Muscle of leg (tissue), 11 donors: ENCODE data around the gene SLC2A5. TPM values are rescaled to one million over a fixed set of nuclear protein-coding genes. Genes with fewer than 3 reads are reported as not detected.
A peak's percentile ranks its signal among the peaks of the same experiment; 100 is the strongest.

Source experiments
- DNase-seq: peaks from one replicate; pipeline ENCODE4 v3.0.0; 2013
- H3K27ac ChIP-seq: one replicate; pipeline ENCODE4 v1.5.1; 2013; ENCODE audit warnings: mild to moderate bottlenecking, low read length, control low read depth
- H3K27me3 ChIP-seq: one replicate; pipeline ENCODE4 v1.6.1; 2013; ENCODE audit warnings: low read length; ENCODE audit not compliant: control insufficient read depth, insufficient read depth
- H3K36me3 ChIP-seq: one replicate; pipeline ENCODE4 v1.6.1; 2013; ENCODE audit warnings: low read length; ENCODE audit not compliant: control insufficient read depth, insufficient read depth
- H3K4me1 ChIP-seq: one replicate; pipeline ENCODE4 v1.6.1; 2013; ENCODE audit warnings: low read length; ENCODE audit not compliant: control insufficient read depth, insufficient read depth
- H3K4me3 ChIP-seq: one replicate; pipeline ENCODE4 v1.5.1; 2013; ENCODE audit warnings: low read length, control low read depth
- H3K9me3 ChIP-seq: replicated peaks from 2 replicates; pipeline ENCODE4 v1.6.1; 2013; ENCODE audit warnings: low read depth, low read length; ENCODE audit not compliant: control insufficient read depth
- WGBS: methylation state at CpG from one replicate; pipeline ENCODE4 v1.1.5; 2013; ENCODE audit warnings: missing lambda C conversion rate; ENCODE audit not compliant: insufficient coverage; 5-methylcytosine and 5-hydroxymethylcytosine counted together
- polyA plus RNA-seq, 8 donors: library from polyadenylated mRNA; unstranded; fragments of 120-200 nt; gene quantifications; one replicate each; pipeline versions ENCODE4 v1.2.1 to v1.2.3, GENCODE V29; 2013; ENCODE audit warnings: inconsistent platforms in 1 of 8, low replicate concordance in 1 of 8; ENCODE audit not compliant: insufficient read length in 8 of 8, insufficient read depth in 1 of 8
- total RNA-seq: library from RNA; stranded (reverse); fragments of 120-200 nt; gene quantifications from one replicate; pipeline ENCODE4 v1.2.4, GENCODE V29; 2013

The SLC2A5 gene
- total and polyA plus RNA-seq, 9 donors: 3.4 to 16.9 (median 7.9) TPM

- Histone ChIP-seq H3K27ac (no peak overlapping the region), H3K27me3 (no peaks in the 10 kb centered on the region)
- WGBS: 77% methylated on average over 11 of the region's 19 CpGs
Measured at GRCh38 chr1:9078752-9079500, 9.5 kb upstream of the SLC2A5 start.

GRCh38 chr1:9078015-9078751, 8.7 kb upstream of the SLC2A5 start:
- no peak for DNase-seq
- H3K4me3 ChIP-seq: no peak overlapping the region
- no peaks in the 10 kb centered on the region for H3K27me3 ChIP-seq
- WGBS: 60% methylated on average over 1 of the region's 9 CpGs
- no peaks in the 10 kb centered on the region for H3K36me3 ChIP-seq
- no peaks in the 10 kb centered on the region for H3K9me3 ChIP-seq
- H3K4me1 ChIP-seq: peaks cover 6% of the 10 kb centered on the region
- no peak overlapping the region for H3K27ac ChIP-seq

More at GRCh38 chr1:9078752-9079500, 9.5 kb upstream of the SLC2A5 start:
- no peaks in the 10 kb centered on the region for H3K36me3 ChIP-seq
- H3K4me3 ChIP-seq: no peak overlapping the region
- no peaks in the 10 kb centered on the region for H3K9me3 ChIP-seq
- no peak for DNase-seq
- H3K4me1 ChIP-seq: peaks cover 6% of the 10 kb centered on the region

GRCh38 chr1:9075022-9075421, 5.6 kb upstream of the SLC2A5 start:
- 11% methylated on average over 4 of the region's 5 CpGs for WGBS
- no peaks in the 10 kb centered on the region for H3K36me3 ChIP-seq
- no peaks in the 10 kb centered on the region for H3K27me3 ChIP-seq
- DNase-seq: no peak
- peaks cover 7% of the 10 kb centered on the region for H3K4me1 ChIP-seq
- no peak overlapping the region for H3K27ac ChIP-seq
- no peaks in the 10 kb centered on the region for H3K9me3 ChIP-seq
- no peak overlapping the region for H3K4me3 ChIP-seq

DNA sequence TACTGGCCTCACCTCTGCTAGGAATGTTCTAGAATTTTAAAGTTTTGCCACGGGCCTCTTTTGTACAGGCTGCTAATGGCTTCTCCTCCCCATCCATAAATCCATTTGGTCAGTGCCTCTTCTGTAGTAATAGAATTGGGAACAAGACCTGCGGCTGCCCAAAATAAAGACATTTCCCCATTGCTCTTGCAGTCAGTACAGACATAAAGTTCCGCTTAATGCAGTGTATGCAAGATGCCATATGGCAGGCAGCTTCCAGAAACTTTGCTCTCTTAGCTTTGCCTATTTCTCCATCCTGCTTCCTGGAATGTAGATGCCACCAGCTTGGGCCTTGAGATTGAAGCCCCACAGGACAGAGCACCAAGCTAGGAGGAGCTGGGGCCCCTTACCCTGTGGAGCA, 3.7 kb upstream of the SLC2A5 start:
- no peak overlapping the region for H3K27ac ChIP-seq
- WGBS: 88% methylated on average over 1 of the region's 3 CpGs

DNA sequence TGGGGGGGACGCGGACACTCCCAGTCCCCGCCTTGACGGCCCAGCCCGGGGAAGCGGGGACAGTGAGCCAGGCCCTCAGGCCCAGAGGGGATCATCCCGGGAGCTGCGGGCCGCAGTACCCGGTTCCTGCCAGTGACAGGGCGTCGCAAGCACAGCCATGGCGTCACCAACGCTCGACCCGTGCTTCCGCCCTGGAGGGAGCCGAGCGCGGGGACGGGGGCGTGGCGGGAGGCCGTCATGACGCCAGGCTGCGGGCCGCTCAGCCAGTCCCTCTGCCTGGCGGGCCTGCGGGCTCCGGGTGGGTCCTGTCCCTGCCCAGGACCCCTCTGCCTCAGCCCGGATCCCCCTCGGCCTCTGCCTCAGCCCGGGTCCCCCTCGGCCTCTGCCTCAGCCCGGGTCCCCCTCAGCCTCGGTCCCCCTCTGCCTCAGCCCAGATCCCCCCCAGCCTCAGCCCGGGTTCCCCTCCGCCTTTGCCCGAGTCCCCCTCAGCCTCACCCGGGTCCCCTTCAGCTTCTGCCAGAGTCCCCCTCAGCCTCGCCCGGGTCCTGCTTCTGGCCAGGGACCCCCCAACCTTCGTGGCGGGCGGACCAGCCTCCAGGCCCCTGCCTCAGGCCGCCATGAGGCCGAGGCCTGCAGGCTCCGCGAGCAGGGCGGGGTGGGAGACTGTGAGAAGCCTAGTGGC, 2.3 kb upstream of the SLC2A5 start:
- Histone ChIP-seq H3K4me1 (peaks cover 28% of the 10 kb centered on the region), H3K4me3 (no peak overlapping the region)

More for the DNA sequence above, 3.7 kb upstream of the SLC2A5 start:
- H3K4me1 ChIP-seq: peaks cover 18% of the 10 kb centered on the region
- H3K9me3 ChIP-seq: no peaks in the 10 kb centered on the region
- H3K36me3 ChIP-seq: no peaks in the 10 kb centered on the region
- H3K4me3 ChIP-seq: no peak overlapping the region
- H3K27me3 ChIP-seq: no peaks in the 10 kb centered on the region
- DNase-seq: no peak

DNA sequence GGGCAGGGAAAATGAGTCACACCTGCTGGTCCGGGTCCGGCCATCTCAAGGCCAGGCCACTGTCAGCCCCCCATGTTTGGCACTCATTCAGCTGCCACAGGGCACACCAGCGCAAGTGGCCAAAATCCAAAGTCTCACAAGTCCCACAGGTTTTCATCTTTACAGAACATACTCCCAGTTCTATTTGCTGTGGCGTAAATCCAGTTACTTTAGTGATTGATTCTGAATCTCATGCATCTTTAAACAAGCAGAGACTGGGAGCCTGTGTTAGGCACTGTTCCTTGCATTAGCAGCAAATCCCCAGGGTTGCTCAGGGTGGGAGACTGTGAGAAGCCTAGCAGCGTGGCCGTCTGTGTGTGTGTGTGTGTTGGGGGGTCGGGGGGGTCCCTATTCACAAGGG, 1.1 kb upstream of the SLC2A5 start:
- WGBS: 40% methylated on average over 3 of the region's 7 CpGs
- H3K27me3 ChIP-seq: no peaks in the 10 kb centered on the region
- peaks cover 29% of the 10 kb centered on the region for H3K4me1 ChIP-seq
- no peak overlapping the region for H3K27ac ChIP-seq
- H3K4me3 ChIP-seq: no peak overlapping the region
- H3K36me3 ChIP-seq: no peaks in the 10 kb centered on the region
- no peaks in the 10 kb centered on the region for H3K9me3 ChIP-seq
- DNase-seq: no peak

More for the DNA sequence above, 2.3 kb upstream of the SLC2A5 start:
- WGBS: 91% methylated on average over 35 of the region's 50 CpGs
- Histone ChIP-seq H3K27ac (no peak overlapping the region), H3K9me3 (no peaks in the 10 kb centered on the region), H3K36me3 (no peaks in the 10 kb centered on the region), H3K27me3 (no peaks in the 10 kb centered on the region)
- no peak for DNase-seq

- peak overlapping the region; percentile 4 for H3K4me3 ChIP-seq
- no peaks in the 10 kb centered on the region for H3K9me3 ChIP-seq
- no peaks in the 10 kb centered on the region for H3K27me3 ChIP-seq
- WGBS: 0% methylated on average over 1 of the region's 4 CpGs
- peak; percentile 81 for DNase-seq
- peaks cover 35% of the 10 kb centered on the region for H3K4me1 ChIP-seq
- H3K27ac ChIP-seq: peak overlapping the region; percentile 84
- H3K36me3 ChIP-seq: no peaks in the 10 kb centered on the region
Measured at GRCh38 chr1:9068981-9069325, 482 bp downstream of the SLC2A5 start.

GRCh38 chr1:9066945-9067807, 2.3 kb downstream of the SLC2A5 start:
- 48% methylated on average over 12 of the region's 24 CpGs for WGBS

GRCh38 chr1:9065213-9065751, 4.2 kb downstream of the SLC2A5 start:
- H3K27me3 ChIP-seq: no peaks in the 10 kb centered on the region
- H3K4me1 ChIP-seq: peaks cover 40% of the 10 kb centered on the region
- peak overlapping the region; percentile 29 for H3K27ac ChIP-seq
- H3K4me3 ChIP-seq: no peak overlapping the region
- no peaks in the 10 kb centered on the region for H3K9me3 ChIP-seq
- H3K36me3 ChIP-seq: no peaks in the 10 kb centered on the region
- no peak for DNase-seq
- 85% methylated on average over 4 of the region's 7 CpGs for WGBS

More at GRCh38 chr1:9066945-9067807, 2.3 kb downstream of the SLC2A5 start:
- H3K9me3 ChIP-seq: no peaks in the 10 kb centered on the region
- no peak overlapping the region for H3K4me3 ChIP-seq
- peaks cover 35% of the 10 kb centered on the region for H3K4me1 ChIP-seq
- H3K27ac ChIP-seq: peak overlapping the region; percentile 35
- H3K36me3 ChIP-seq: no peaks in the 10 kb centered on the region
- no peaks in the 10 kb centered on the region for H3K27me3 ChIP-seq
- DNase-seq: peak; percentile 81
